Measurements from ENCODE around the gene ALKBH6. TPM values are rescaled to one million over a fixed set of nuclear protein-coding genes. Genes with fewer than 3 reads are reported as not detected.

Gene ALKBH6
- total RNA-seq, 1 donor from 2014 or later, result 16.3 TPM

GRCh38 chr19:36059180-36059910, 45.3 kb upstream of the ALKBH6 start:
- no peak overlapping the region for H3K27ac Mint-ChIP-seq
- H3K36me3 Mint-ChIP-seq, result peaks cover 13% of the 10 kb centered on the region
- no peaks in the 10 kb centered on the region for H3K9me3 ChIP-seq (ENCODE audit: low read depth)

GRCh38 chr19:36058481-36059179, 44.6 kb upstream of the ALKBH6 start:
- Histone ChIP-seq H3F3A (ENCODE audit: low read depth) (peaks cover 10% of the 10 kb centered on the region), H2AFZ (replicated peaks) (no peak overlapping the region), H3K4me3 (no peak overlapping the region), H3K4me2 (no peak overlapping the region), H3K4me1 (peaks cover 12% of the 10 kb centered on the region), H3K9ac (no peak overlapping the region), H3K79me2 (ENCODE audit: low read depth) (peaks cover 41% of the 10 kb centered on the region), H3K9me3 (ENCODE audit: low read depth) (no peaks in the 10 kb centered on the region), H3K36me3 (no peaks in the 10 kb centered on the region), H3K27ac (no peak overlapping the region), H4K20me1 (ENCODE audit: low read depth) (peaks cover 26% of the 10 kb centered on the region), H3K27me3 (no peaks in the 10 kb centered on the region)
- Mint-ChIP-seq H3K27me3 (ENCODE audit: insufficient read depth, low read depth) (no peaks in the 10 kb centered on the region), H3K4me3 (no peak overlapping the region), H3K27ac (no peak overlapping the region), H3K4me1 (peaks cover 15% of the 10 kb centered on the region), H3K36me3 (peaks cover 11% of the 10 kb centered on the region), H3K9me3 (no peaks in the 10 kb centered on the region)
- DNase-seq (ENCODE audit: low spot score), result no peak
- no peak for TF ChIP-seq EZH2phosphoT487 (IDR thresholded peaks at IDR 0.05)
- TF ChIP-seq EZH2 (IDR thresholded peaks at IDR 0.05), result no peak
- no peak for TF ChIP-seq CTCF (IDR thresholded peaks at IDR 0.05)

More at GRCh38 chr19:36059180-36059910, 45.3 kb upstream of the ALKBH6 start:
- H3F3A ChIP-seq (ENCODE audit: low read depth), result peaks cover 3% of the 10 kb centered on the region
- H3K9ac ChIP-seq, result no peak overlapping the region
- H3K4me3 Mint-ChIP-seq, result no peak overlapping the region
- H3K4me1 ChIP-seq, result peaks cover 12% of the 10 kb centered on the region
- no peak overlapping the region for H3K4me3 ChIP-seq
- no peaks in the 10 kb centered on the region for H3K27me3 Mint-ChIP-seq (ENCODE audit: insufficient read depth, low read depth)
- peaks cover 41% of the 10 kb centered on the region for H3K79me2 ChIP-seq (ENCODE audit: low read depth)
- peaks cover 26% of the 10 kb centered on the region for H4K20me1 ChIP-seq (ENCODE audit: low read depth)
- TF ChIP-seq EZH2phosphoT487 (IDR thresholded peaks at IDR 0.05), result no peak
- TF ChIP-seq CTCF (IDR thresholded peaks at IDR 0.05), result no peak
- TF ChIP-seq EZH2 (IDR thresholded peaks at IDR 0.05), result no peak
- H3K36me3 ChIP-seq, result no peaks in the 10 kb centered on the region
- H3K27ac ChIP-seq, result no peak overlapping the region
- DNase-seq (ENCODE audit: low spot score), result no peak
- no peaks in the 10 kb centered on the region for H3K27me3 ChIP-seq
- no peaks in the 10 kb centered on the region for H3K9me3 Mint-ChIP-seq
- no peak overlapping the region for H3K4me2 ChIP-seq
- peaks cover 13% of the 10 kb centered on the region for H3K4me1 Mint-ChIP-seq
- no peak overlapping the region for H2AFZ ChIP-seq (replicated peaks)

- Histone ChIP-seq H3K79me2 (ENCODE audit: low read depth) (peaks cover 48% of the 10 kb centered on the region), H2AFZ (replicated peaks) (peak within 1 kb of the TSS; percentile 85), H3K4me2 (peak within 1 kb of the TSS; percentile 96), H3K9ac (peak within 1 kb of the TSS; percentile 50), H4K20me1 (ENCODE audit: low read depth) (peaks cover 34% of the 10 kb centered on the region), H3K9me3 (ENCODE audit: low read depth) (no peaks in the 10 kb centered on the region), H3K36me3 (no peaks in the 10 kb centered on the region), H3K4me1 (peaks cover 12% of the 10 kb centered on the region), H3F3A (ENCODE audit: low read depth) (peaks cover 14% of the 10 kb centered on the region), H3K4me3 (peak within 1 kb of the TSS; percentile 64), H3K27ac (peak within 1 kb of the TSS; percentile 78), H3K27me3 (no peaks in the 10 kb centered on the region)
- no peaks in the 10 kb centered on the region for H3K27me3 Mint-ChIP-seq (ENCODE audit: insufficient read depth, low read depth)
- H3K36me3 Mint-ChIP-seq, result peaks cover 8% of the 10 kb centered on the region
- no peaks in the 10 kb centered on the region for H3K9me3 Mint-ChIP-seq
- H3K27ac Mint-ChIP-seq, result peak within 1 kb of the TSS; percentile 88
- no peak for TF ChIP-seq CTCF (IDR thresholded peaks at IDR 0.05)
- no peak for TF ChIP-seq EZH2phosphoT487 (IDR thresholded peaks at IDR 0.05)
- no peak for TF ChIP-seq EZH2 (IDR thresholded peaks at IDR 0.05)
- peak; percentile 98 for DNase-seq (ENCODE audit: low spot score)
- peaks cover 24% of the 10 kb centered on the region for H3K4me1 Mint-ChIP-seq
- peak within 1 kb of the TSS; percentile 98 for H3K4me3 Mint-ChIP-seq
Observed at GRCh38 chr19:36054733-36055686, 41.0 kb upstream of the ALKBH6 start, which contains the start of gene WDR62. TSS of gene WDR62 (plus strand) at chr19:36054897. CDS start at chr19:36054972, 75 bp downstream.

Data from neural progenitor cell (in vitro differentiated cells).